K562 (cell line): ENCODE results near the gene SERINC3. TPM values are rescaled to one million over a fixed set of nuclear protein-coding genes. Genes with fewer than 3 reads are reported as not detected.

Experiments
- ARID3B ChIP-seq: fragments of 250-450 bp; sonication (Bioruptor Pico); IDR thresholded peaks from 2 replicates; pipeline ENCODE4 v1.4.0; 2020; ENCODE audit warnings: borderline replicate concordance
- ARID4B ChIP-seq: sonication (generic); formaldehyde crosslinking; IDR thresholded peaks from 2 replicates; pipeline ENCODE4 v1.8.0; 2022; ENCODE audit warnings: mild to moderate bottlenecking, missing genetic modification reagents
- ELF1 ChIP-seq: fragments of 200-800 bp; sonication (Bioruptor generic); IDR thresholded peaks from 2 replicates; pipeline ENCODE4 v1.6.1; 2016; ENCODE audit warnings: missing genetic modification characterization, missing compliant biosample characterization
- ERF ChIP-seq: fragments of 450-650 bp; formaldehyde crosslinking; IDR thresholded peaks from 2 replicates; pipeline ENCODE4 v1.4.0; 2020; ENCODE audit warnings: mild to moderate bottlenecking, mixed read lengths
- ID3 ChIP-seq, 2 experiments: fragments of 250-450 bp in 1 of 2; fragments of 450-650 bp in 1 of 2; sonication (Bioruptor Pico) in 1 of 2; IDR thresholded peaks; 2 replicates each; pipeline versions ENCODE4 v1.6.1 to v1.8.0; 2016 to 2021; ENCODE audit warnings: mild to moderate bottlenecking in 2 of 2, moderate library complexity in 2 of 2, missing compliant biosample characterization in 1 of 2, missing genetic modification characterization in 1 of 2
- KDM2B ChIP-seq: fragments of 250-450 bp; sonication (Bioruptor Pico); IDR thresholded peaks from 2 replicates; pipeline ENCODE4 v1.8.0; 2021; ENCODE audit warnings: mild to moderate bottlenecking, moderate library complexity
- MAFF ChIP-seq: IDR thresholded peaks from 2 replicates; pipeline ENCODE4 v1.6.1; 2012; ENCODE audit warnings: low read length, improper control_type of control experiment
- MEF2D ChIP-seq: conservative IDR thresholded peaks from 2 replicates; pipeline ENCODE4 v1.6.1; 2016; ENCODE audit warnings: low read depth, missing genetic modification characterization, missing compliant biosample characterization
- SMC3 ChIP-seq: conservative IDR thresholded peaks from 2 replicates; pipeline ENCODE4 v1.6.1; 2011; ENCODE audit warnings: low read depth, low read length, improper control_type of control experiment; ENCODE audit not compliant: insufficient read depth
- polyA plus RNA-seq, 8 experiments: library from polyadenylated mRNA; depleted of rRNA in 4 of 8; stranded (reverse) in 5 of 8; unstranded in 3 of 8; fragments of >200 nt; fragmentation: Nextera tagmentation in 2 of 8; fragmentation: Illumina TruSeq in 1 of 8; extraction: Ambion mirVana in 2 of 8; extraction: Trizol in 1 of 8; gene quantifications; 2 replicates each; pipeline versions ENCODE4 v1.2.1 to v1.2.3, GENCODE V29; 2011 to 2014; ENCODE audit warnings: inconsistent platforms in 1 of 8, missing spikeins in 1 of 8
- total RNA-seq, 7 experiments: library from RNA; depleted of rRNA in 6 of 7; stranded (reverse); fragments of >200 nt in 6 of 7; fragmentation: Illumina TruSeq in 2 of 7; extraction: Trizol in 2 of 7; gene quantifications; 2 replicates each; pipeline versions ENCODE4 v1.2.1 to v1.2.3, GENCODE V29; 2011 to 2021; ENCODE audit warnings: low replicate concordance in 1 of 7

SERINC3 gene
- total and polyA plus RNA-seq, 9 of the 15 experiments (the other 6 are each of a cell fraction or from before 2014, with no cell fraction given) = 24.7 to 107 (median 48.8) TPM

GRCh38 chr20:44521484-44522481 is at the start of gene SERINC3 (continued):
- TF ChIP-seq ID3 (CRISPR knock-in tag; IDR thresholded peaks at IDR 0.05) (no peak), ID3 (tag; IDR thresholded peaks at IDR 0.05) (peak; percentile 45; the same call in 1 of the 2 replicates), ARID3B (CRISPR knock-in tag) (no peak), SMC3 (no peak), ELF1 (tag) (peak; percentile 55), ERF (CRISPR knock-in tag) (no peak), MAFF (no peak), MEF2D (tag) (no peak), ARID4B (peak; percentile 80), KDM2B (CRISPR knock-in tag) (no peak)
